A549 (cell line): ENCODE measurements around the gene RHBDF2.

ENCODE experiments used
- BHLHE40 ChIP-seq: IDR thresholded peaks from 2 replicates; pipeline ENCODE4 v1.6.1; 2012; ENCODE audit warnings: low read depth, low read length, inconsistent platforms
- CBX8 ChIP-seq: fragments of 200-600 bp; sonication (generic); IDR thresholded peaks from 2 replicates; pipeline ENCODE4 v1.6.1; 2016
- HOXB13 ChIP-seq: fragments of 250-450 bp; sonication (Bioruptor Pico); IDR thresholded peaks from 2 replicates; pipeline ENCODE4 v1.5.0; 2020; ENCODE audit warnings: low read depth, mild to moderate bottlenecking, moderate library complexity
- NR3C1 ChIP-seq: fragments of >200 bp; sonication (Bioruptor Twin); formaldehyde crosslinking; IDR thresholded peaks from 3 replicates; pipeline ENCODE4 v1.6.1; 2017
- RFX5 ChIP-seq: fragments of 450-650 bp; IDR thresholded peaks from 2 replicates; pipeline ENCODE4 v1.7.1; 2014; ENCODE audit warnings: antibody characterized with exemption, mild to moderate bottlenecking, moderate library complexity
- TF ChIP-seq, protein P1 (sequence below): IDR thresholded peaks from 2 replicates; pipeline ENCODE4 v1.6.1; 2012
- TF ChIP-seq, protein P2 (sequence below): fragments of >200 bp; sonication (Bioruptor Twin); formaldehyde crosslinking; IDR thresholded peaks from 3 replicates; pipeline ENCODE4 v1.5.1; 2016

DNA sequence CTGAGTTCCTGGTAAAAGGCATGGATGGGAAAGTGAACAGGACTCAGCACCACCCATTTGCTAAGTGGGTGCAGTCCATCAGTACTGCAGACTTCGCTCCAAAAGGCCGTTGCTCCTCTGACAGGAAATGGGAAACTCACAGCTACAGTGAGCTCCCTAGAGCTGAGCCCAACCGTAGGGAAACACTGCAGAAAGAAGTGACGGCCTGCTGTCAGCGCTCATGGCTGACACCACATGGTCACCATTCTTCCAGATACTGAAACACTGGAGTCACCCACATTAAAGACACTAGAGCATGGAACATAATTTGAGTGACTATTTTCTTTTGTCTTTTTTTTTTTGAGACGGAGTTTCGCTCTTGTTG lies 80.2 kb downstream of the RHBDF2 start:
- TF ChIP-seq, protein P1, sequence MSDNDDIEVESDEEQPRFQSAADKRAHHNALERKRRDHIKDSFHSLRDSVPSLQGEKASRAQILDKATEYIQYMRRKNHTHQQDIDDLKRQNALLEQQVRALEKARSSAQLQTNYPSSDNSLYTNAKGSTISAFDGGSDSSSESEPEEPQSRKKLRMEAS: no peak
- TF ChIP-seq NR3C1 (no peak), RFX5 (no peak), BHLHE40 (no peak), HOXB13 (CRISPR knock-in tag) (no peak), CBX8 (no peak)
- TF ChIP-seq, protein P2, sequence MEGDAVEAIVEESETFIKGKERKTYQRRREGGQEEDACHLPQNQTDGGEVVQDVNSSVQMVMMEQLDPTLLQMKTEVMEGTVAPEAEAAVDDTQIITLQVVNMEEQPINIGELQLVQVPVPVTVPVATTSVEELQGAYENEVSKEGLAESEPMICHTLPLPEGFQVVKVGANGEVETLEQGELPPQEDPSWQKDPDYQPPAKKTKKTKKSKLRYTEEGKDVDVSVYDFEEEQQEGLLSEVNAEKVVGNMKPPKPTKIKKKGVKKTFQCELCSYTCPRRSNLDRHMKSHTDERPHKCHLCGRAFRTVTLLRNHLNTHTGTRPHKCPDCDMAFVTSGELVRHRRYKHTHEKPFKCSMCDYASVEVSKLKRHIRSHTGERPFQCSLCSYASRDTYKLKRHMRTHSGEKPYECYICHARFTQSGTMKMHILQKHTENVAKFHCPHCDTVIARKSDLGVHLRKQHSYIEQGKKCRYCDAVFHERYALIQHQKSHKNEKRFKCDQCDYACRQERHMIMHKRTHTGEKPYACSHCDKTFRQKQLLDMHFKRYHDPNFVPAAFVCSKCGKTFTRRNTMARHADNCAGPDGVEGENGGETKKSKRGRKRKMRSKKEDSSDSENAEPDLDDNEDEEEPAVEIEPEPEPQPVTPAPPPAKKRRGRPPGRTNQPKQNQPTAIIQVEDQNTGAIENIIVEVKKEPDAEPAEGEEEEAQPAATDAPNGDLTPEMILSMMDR: no peak
